ENCODE data around the gene MYBPC1.

Gene MYBPC1

DNA sequence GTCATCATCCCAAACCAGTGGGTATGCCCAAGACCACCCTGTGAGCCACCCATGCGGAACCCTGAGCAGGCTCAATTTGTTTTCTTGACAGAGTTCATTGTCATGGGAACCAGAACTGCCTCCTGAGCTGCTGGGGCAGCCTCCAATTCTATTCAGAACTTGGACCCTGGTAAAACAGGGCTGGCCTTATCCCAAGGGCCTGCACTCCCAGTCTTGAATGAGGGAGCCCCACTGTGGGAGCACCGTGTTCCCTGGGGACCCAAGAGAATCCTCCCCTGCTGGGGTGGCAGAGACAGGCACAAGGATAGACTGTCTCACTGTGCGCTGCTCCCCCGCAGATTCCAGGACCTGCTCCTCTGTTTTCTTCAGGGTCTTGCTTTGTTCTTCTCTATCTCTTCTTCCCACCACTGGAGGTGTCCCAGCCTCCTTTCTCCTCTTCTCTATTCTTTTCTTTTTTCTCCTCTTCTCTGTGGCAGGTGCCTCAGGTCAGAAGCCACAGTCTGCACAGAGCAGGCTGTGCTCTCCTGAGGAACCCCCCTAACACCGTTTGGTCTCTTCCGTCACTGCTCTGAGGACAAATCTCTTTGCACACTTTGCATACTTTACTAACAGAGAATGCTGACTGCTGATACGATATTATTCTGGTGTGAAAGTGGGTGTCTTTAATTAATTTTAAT lies 71.4 kb downstream of the MYBPC1 start:
- TF ChIP-seq CTCF (IDR thresholded peaks at IDR 0.05): no peak

GRCh38 chr12:101667591-101667990 lies 72.8 kb downstream of the MYBPC1 start:
- TF ChIP-seq CTCF (IDR thresholded peaks at IDR 0.05): no peak

DNA sequence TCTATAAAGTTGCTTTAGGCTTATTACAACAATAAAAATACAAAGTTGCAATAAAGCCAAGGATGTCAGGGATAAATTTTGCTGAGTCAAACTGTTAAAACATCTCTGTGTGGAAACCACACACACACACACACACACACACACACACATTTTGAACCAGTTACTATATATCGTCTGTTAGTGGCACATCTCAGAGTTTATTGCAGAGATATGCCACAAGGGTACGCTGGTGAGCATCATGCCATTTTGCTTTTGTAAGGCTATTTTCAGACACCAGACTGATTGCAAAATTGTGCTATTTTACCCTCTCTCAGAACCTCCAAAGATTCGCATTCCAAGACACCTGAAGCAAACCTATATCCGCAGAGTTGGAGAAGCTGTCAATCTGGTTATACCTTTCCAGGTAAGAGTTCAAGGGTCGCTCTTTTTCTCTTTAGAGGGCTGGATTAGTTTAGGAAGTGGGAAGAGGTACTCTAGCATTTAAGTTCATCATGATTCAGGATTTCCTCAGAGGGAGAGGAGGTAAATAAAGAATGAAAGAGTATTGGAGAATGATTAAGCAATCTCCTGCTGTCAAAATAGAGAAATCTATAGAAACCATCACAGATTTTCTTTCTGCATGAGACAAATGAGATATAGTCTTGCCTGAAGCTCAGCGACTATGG lies 75.4 kb downstream of the MYBPC1 start:
- TF ChIP-seq CTCF (IDR thresholded peaks at IDR 0.05): peak; percentile 48

DNA sequence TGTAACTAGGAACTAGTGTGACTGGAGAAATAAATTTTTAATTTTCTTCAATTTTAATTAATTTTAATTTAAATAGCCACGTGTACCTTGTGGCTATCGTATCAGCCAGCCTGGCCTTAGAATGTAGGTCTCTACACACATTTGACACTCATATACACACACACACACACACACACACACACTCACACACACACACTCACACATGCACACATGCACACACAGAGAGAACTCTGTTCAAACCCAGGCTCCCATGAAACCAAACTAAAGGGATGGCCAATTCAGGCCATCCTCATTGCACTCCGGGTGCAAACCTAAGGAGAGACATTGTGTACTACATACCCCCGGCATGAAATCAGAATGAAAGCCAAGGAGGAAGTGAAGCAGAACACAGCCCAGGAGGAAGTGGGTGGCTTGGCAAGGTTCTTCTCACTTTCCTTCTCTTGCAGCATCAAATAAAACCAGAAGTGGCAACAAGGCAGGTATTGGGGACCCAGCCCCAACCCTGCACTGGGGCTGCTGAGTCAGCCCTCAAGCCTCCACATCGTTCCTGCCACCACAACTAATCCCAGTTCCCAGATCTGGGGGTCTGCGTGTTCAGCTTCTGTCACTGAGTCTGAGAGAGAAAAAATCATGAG lies 76.5 kb downstream of the MYBPC1 start:
- TF ChIP-seq CTCF (IDR thresholded peaks at IDR 0.05): no peak

- TF ChIP-seq CTCF (IDR thresholded peaks at IDR 0.05): no peak
Observed at GRCh38 chr12:101671833-101672232, 77.1 kb downstream of the MYBPC1 start.

DNA sequence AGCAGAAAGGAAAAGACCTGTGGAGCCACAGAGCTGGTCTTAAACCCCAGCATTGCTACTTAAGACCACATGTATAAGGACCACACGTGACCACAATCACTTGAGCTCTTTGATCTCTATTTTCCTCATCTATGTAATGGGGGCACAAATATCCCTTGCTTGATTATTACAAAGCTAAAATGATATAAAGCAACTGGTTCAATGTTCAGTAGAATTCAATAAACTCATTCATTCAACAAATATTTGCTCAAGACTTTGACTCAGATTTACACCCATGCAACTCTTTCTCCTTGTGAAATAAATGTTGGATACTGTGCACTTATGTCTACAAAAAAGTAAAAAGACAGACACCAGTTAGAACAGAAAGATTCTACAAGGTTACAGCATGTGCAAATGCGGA lies 80.8 kb downstream of the MYBPC1 start:
- no peak for TF ChIP-seq CTCF (IDR thresholded peaks at IDR 0.05)

- no peak for TF ChIP-seq CTCF (IDR thresholded peaks at IDR 0.05)
Observed at GRCh38 chr12:101678081-101678480, 83.3 kb downstream of the MYBPC1 start.

Data from LNCAP (cell line).